ENCODE results near the gene BSX.
A peak's percentile ranks its signal among the peaks of the same experiment; 100 is the strongest.

DNA sequence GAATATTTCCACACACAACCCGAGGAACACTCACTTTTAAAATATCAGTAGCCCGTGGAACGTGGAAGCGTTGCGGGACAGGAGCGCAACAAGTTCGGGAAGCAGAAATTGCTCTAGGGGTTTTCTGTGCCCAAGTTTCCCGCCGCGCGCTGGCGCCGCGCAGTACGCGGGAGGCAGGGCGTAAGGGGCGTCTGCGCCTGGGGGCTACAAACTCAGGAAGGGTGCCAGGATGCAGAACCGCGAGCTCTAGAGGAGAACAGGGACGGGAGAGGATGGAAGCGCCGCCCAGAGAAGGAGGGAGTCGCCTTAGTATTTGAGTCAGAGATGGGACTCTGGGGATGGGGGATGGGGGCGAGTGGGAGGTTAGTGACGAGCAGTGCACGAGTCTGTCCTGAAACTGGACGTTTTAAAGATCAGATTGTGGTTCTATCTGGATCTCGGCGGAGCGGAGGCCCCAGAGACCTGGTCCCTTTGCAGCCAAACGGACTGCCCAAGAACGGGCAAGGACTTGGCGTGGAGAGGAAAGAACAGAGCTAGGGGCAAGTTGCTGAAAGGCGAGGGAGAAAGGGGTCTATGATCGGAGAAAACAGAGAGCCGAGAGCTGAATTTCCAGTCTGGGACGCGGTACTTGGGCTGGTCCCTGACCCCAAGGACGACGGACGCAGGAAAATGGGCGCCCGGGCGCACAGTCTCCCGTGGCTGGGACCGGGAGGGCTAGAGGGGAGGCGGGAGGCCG is 4.7 kb downstream of the BSX start:
- TF ChIP-seq EZH2 (IDR thresholded peaks at IDR 0.05; ENCODE audit: borderline replicate concordance, low read depth, low read length, severe bottlenecking): peak; percentile 68
- TF ChIP-seq CTCF (IDR thresholded peaks at IDR 0.05; ENCODE audit: extremely low read depth in 1 of 2, insufficient read depth in 1 of 2, low read depth in 1 of 2, low read length in 2 of 2): no peak

All from endothelial cell of umbilical vein (primary cell).